Colonic mucosa (tissue), 4 donors: ENCODE measurements around the gene RAB11FIP4. TPM values are rescaled to one million over a fixed set of nuclear protein-coding genes. Genes with fewer than 3 reads are reported as not detected.

Experiments
- DNase-seq: peaks from one replicate; pipeline ENCODE4 v3.0.0-alpha.2; 2020
- H3K27ac ChIP-seq: fragments of 200-600 bp; one replicate; pipeline ENCODE4 v1.8.0; 2021
- H3K27me3 ChIP-seq: fragments of 200-600 bp; one replicate; pipeline ENCODE4 v1.8.0; 2021
- H3K36me3 ChIP-seq: fragments of 200-600 bp; one replicate; pipeline ENCODE4 v1.8.0; 2021
- H3K4me1 ChIP-seq: fragments of 200-600 bp; one replicate; pipeline ENCODE4 v1.8.0; 2021; ENCODE audit warnings: mild to moderate bottlenecking
- H3K4me3 ChIP-seq: fragments of 200-600 bp; one replicate; pipeline ENCODE4 v1.8.0; 2021
- H3K9ac ChIP-seq, 2 donors: one replicate each; pipeline ENCODE4 v1.7.0; 2013; ENCODE audit warnings: control low read depth in 2 of 2, low read depth in 2 of 2, low read length in 2 of 2
- H3K9me3 ChIP-seq: fragments of 200-600 bp; one replicate; pipeline ENCODE4 v1.8.0; 2021
- CTCF ChIP-seq: fragments of 200-600 bp; IDR thresholded peaks from one replicate; pipeline ENCODE4 v1.8.0; 2022; ENCODE audit warnings: antibody characterized with exemption, mild to moderate bottlenecking
- intact Hi-C: fragments of 100-400 bp; cut with DNase I; formaldehyde crosslinking; loops from one replicate; pipeline ENCODE4 v1.14.1; 2022
- total RNA-seq, 2 donors: library from RNA; stranded (reverse); fragmentation: NEBNext Ultra II Directional in 1 of 2; extraction: Animal tissue kit (Norgen Biotek cat#: 25700) in 1 of 2; gene quantifications; one replicate each; pipeline ENCODE4 v1.2.1, GENCODE V29; 2021
- donor health status: healthy.
- donor health status: DM: no; HTN: no; CAD: no.
- donor health status: DM: no; HTN: no; CAD: no.

The RAB11FIP4 gene
- total RNA-seq, 2 donors from 2014 or later, result 41.5 to 46.0 TPM

- Histone ChIP-seq H3K9me3 (no peaks in the 10 kb centered on the region), H3K27ac (no peak overlapping the region), H3K36me3 (no peaks in the 10 kb centered on the region), H3K4me3 (no peak overlapping the region), H3K4me1 (no peaks in the 10 kb centered on the region), H3K27me3 (no peaks in the 10 kb centered on the region), H3K9ac (no peak overlapping the region)
- no peak for TF ChIP-seq CTCF
- intact Hi-C loops, result no loop called here
- no peak for DNase-seq
Measured at GRCh38 chr17:31513731-31514427, 122.4 kb downstream of the RAB11FIP4 start.

GRCh38 chr17:31515267-31515666 is 123.8 kb downstream of the RAB11FIP4 start:
- no peaks in the 10 kb centered on the region for H3K27me3 ChIP-seq
- no peaks in the 10 kb centered on the region for H3K4me1 ChIP-seq
- intact Hi-C loops, result no loop called here
- no peak overlapping the region for H3K27ac ChIP-seq
- H3K9me3 ChIP-seq, result no peaks in the 10 kb centered on the region
- no peak for TF ChIP-seq CTCF
- no peak for DNase-seq
- H3K4me3 ChIP-seq, result no peak overlapping the region
- H3K9ac ChIP-seq, result no peak overlapping the region
- H3K36me3 ChIP-seq, result no peaks in the 10 kb centered on the region

- TF ChIP-seq CTCF, result no peak
- Histone ChIP-seq H3K36me3 (no peaks in the 10 kb centered on the region), H3K27ac (no peak overlapping the region), H3K27me3 (no peaks in the 10 kb centered on the region), H3K4me3 (no peak overlapping the region), H3K4me1 (no peaks in the 10 kb centered on the region), H3K9ac (no peak overlapping the region), H3K9me3 (no peaks in the 10 kb centered on the region)
- no peak for DNase-seq
- intact Hi-C loops, result no loop called here
Measured at GRCh38 chr17:31517524-31517923, 126.0 kb downstream of the RAB11FIP4 start.

- H3K9me3 ChIP-seq, result no peaks in the 10 kb centered on the region
- no peak overlapping the region for H3K9ac ChIP-seq
- no peak overlapping the region for H3K27ac ChIP-seq
- H3K4me1 ChIP-seq, result no peaks in the 10 kb centered on the region
- H3K36me3 ChIP-seq, result no peaks in the 10 kb centered on the region
- no peak for DNase-seq
- no peak overlapping the region for H3K4me3 ChIP-seq
- intact Hi-C loops, result no loop called here
- no peaks in the 10 kb centered on the region for H3K27me3 ChIP-seq
- no peak for TF ChIP-seq CTCF
Measured at GRCh38 chr17:31518478-31518877, 127.0 kb downstream of the RAB11FIP4 start.

GRCh38 chr17:31521632-31522283 is 130.3 kb downstream of the RAB11FIP4 start:
- no peaks in the 10 kb centered on the region for H3K36me3 ChIP-seq
- no peak for TF ChIP-seq CTCF
- no peaks in the 10 kb centered on the region for H3K4me1 ChIP-seq
- intact Hi-C loops, result no loop called here
- H3K9ac ChIP-seq, result no peak overlapping the region
- H3K4me3 ChIP-seq, result no peak overlapping the region
- H3K27me3 ChIP-seq, result no peaks in the 10 kb centered on the region
- no peak for DNase-seq
- H3K27ac ChIP-seq, result no peak overlapping the region
- H3K9me3 ChIP-seq, result no peaks in the 10 kb centered on the region
